AG10803 (cell line): ENCODE data around the gene LTB4R2.
A peak's percentile ranks its signal among the peaks of the same experiment; 100 is the strongest.

Experiments used
- DNase-seq: peaks from one replicate; pipeline ENCODE4 v3.0.0; 2010; ENCODE audit warnings: low read depth
- H3K4me3 ChIP-seq: 2 replicates; pipeline ENCODE4 v1.5.1; 2011; ENCODE audit warnings: mild to moderate bottlenecking, low read length, control low read depth
- TF ChIP-seq, protein P1 (sequence below): conservative IDR thresholded peaks from 2 replicates; pipeline ENCODE4 v1.5.1; 2011; ENCODE audit warnings: mild to moderate bottlenecking, low read length, control low read depth, inconsistent platforms

Gene LTB4R2

DNA sequence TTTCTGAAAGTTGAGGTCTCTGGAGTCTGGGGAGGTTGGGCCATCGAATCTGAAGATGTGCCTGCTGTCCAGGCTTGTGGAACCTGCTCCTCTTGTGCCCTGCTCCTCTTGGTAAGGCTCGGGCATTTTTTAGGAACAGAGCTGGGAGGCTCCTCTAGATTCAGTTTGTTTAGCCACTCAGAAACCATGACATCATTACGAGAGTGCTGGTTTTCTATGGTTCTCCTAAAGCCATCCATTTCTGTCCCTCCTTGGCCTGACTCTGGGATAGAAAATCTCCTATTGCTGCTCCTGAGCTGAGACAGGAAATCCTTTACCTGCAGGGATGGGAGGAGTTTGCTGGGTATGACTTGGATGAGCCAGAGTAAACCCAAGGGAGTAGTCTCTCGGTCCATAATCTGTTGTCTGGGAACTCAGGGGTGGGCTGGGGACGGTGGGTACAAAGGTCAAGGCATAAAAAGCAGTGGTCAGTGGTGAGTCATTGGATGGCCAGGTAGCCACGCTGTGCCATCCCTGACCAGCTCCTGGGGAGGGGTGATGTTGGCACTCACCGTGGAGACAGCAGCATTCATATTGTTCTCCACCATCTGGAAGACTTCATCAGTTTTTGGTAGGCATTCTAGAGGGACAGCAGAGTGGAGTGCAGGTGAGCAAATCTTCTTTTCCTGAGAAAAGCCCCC lies 27.3 kb downstream of the LTB4R2 start:
- TF ChIP-seq, protein P1, sequence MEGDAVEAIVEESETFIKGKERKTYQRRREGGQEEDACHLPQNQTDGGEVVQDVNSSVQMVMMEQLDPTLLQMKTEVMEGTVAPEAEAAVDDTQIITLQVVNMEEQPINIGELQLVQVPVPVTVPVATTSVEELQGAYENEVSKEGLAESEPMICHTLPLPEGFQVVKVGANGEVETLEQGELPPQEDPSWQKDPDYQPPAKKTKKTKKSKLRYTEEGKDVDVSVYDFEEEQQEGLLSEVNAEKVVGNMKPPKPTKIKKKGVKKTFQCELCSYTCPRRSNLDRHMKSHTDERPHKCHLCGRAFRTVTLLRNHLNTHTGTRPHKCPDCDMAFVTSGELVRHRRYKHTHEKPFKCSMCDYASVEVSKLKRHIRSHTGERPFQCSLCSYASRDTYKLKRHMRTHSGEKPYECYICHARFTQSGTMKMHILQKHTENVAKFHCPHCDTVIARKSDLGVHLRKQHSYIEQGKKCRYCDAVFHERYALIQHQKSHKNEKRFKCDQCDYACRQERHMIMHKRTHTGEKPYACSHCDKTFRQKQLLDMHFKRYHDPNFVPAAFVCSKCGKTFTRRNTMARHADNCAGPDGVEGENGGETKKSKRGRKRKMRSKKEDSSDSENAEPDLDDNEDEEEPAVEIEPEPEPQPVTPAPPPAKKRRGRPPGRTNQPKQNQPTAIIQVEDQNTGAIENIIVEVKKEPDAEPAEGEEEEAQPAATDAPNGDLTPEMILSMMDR, result no peak
- DNase-seq, result no peak
- no peak overlapping the region for H3K4me3 ChIP-seq

- TF ChIP-seq, protein P1, result no peak
- H3K4me3 ChIP-seq, result no peak overlapping the region
- no peak for DNase-seq
These were observed 27.9 kb downstream of the LTB4R2 start for GRCh38 chr14:24337824-24338175.

DNA sequence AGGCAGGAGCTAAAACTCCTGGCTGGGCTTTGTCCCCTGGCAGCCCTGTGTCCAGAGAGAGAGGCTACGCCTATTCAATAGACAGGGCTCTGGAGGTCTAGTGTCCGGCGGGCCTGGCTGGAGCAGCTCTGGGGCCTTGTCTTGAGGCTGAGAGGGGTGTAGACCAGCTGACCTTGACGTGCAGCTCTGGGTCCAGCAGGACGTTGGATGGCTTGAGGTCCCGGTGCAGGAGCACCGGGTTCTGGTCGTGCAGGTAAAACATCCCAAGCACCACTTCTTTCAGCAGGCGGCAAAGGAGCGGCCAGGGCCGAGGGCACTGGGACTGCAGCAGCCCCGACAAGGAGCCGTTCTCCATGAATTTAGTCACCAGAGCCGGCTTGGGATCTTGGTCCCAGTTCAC lies 28.9 kb downstream of the LTB4R2 start:
- peak overlapping the region; percentile 64; the same call in 1 of the 2 replicates for H3K4me3 ChIP-seq
- no peak for DNase-seq
- TF ChIP-seq, protein P1, result no peak

DNA sequence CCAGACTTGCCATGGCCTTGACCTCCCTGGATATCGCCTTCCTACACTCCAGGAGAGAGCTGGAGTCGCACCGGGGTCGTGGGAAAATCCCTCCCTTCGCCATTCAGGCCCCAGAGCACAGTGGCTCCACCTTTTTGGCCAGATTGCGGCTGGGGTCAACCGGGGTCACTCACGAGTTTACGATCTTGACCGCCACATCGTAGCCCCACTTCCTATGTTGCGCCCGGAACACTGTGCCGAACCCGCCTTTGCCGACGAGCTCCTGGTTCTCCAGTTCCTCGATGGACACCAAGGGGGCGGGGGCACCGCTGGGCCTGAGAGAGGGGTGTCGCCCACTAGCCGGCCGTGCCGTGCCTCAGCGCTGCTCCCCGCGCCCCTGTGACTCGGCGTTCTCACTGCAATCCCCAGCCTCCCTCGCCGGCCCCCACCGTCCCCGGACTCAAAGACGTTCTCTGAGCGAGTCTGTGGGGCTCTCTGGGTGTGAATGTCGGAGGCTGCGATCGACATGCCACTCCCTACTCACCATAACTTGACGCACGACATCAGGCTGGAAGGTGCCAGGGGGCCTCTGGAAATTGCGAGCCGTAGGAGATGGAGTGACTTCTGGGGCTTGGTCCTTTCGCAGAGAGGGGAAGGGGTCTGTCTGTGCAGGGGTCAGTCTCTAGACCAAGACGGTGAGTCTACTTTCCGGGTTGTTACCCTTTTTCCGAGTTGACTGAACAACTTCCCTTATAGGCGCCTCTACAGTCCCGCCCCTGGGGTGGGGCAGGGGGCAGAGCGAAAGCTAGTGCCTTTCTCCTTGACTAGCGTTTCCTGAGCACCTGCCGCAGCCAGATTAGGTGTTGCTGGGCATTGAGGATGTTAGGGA lies 29.6 kb downstream of the LTB4R2 start, which contains the start of gene RIPK3:
Gene RIPK3 (minus strand): TSS at position 708 of the 868 bp plus-strand sequence. CDS start 165 bp downstream, at position 543.
- DNase-seq, result no peak
- peak within 1 kb of the TSS; percentile 64 for H3K4me3 ChIP-seq

DNA sequence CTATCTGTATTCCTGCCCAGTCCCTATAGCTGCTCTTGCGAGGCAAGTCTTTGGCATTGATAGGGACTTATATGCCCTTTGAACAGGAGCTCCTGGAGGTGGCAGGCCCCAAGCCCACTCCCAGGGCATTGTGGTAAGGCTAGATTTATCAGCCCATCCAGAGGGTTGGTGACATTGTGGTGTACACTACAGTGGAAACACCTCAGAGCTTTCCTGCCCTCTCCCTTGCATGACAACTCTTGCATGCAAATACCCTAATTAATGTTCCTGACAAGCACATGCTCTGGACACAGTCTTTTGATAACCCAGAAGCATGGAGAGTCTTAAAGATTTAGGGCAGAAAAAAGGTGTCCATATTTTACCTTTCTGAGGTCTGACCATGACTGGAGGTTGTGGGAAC lies 30.7 kb downstream of the LTB4R2 start:
- TF ChIP-seq, protein P1, result no peak
- no peak for DNase-seq

More for the DNA sequence above, 29.6 kb downstream of the LTB4R2 start, which contains the start of gene RIPK3:
- TF ChIP-seq, protein P1, result no peak

DNA sequence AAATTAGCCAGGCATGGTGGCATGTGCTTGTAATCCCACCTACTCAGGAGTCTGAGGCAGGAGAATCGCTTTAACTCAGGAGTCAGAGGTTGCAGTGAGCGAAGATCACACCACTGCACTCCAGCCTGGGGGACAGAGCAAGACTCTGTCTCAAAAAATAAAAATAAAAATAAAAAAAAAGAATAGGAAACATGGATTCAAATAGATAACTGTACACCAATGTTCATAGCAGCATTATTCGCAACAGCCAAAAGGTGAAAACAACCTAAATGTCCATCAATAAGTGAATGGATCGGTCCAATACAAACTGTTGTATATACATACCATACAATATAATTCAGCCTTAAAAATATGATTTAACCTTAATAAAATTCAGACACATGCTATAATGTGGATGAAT lies 32.9 kb downstream of the LTB4R2 start:
- no peak for DNase-seq
- TF ChIP-seq, protein P1, result no peak

More for the DNA sequence above, 30.7 kb downstream of the LTB4R2 start:
- no peak overlapping the region for H3K4me3 ChIP-seq

More for the DNA sequence above, 32.9 kb downstream of the LTB4R2 start:
- H3K4me3 ChIP-seq, result no peak overlapping the region
